ENCODE measurements around the gene RGP1. TPM values are rescaled to one million over a fixed set of nuclear protein-coding genes. Genes with fewer than 3 reads are reported as not detected.
A peak's percentile ranks its signal among the peaks of the same experiment; 100 is the strongest.

Gene RGP1
- total RNA-seq, 1 donor from 2014 or later, result 27.2 TPM

GRCh38 chr9:35756275-35757225 is 7.5 kb downstream of the RGP1 start:
- Histone ChIP-seq H3K9ac (ENCODE audit: low read length) (peak overlapping the region; percentile 68), H3K27me3 (ENCODE audit: insufficient read depth, low read length) (no peaks in the 10 kb centered on the region), H3K27ac (ENCODE audit: low read depth, low read length) (no peak overlapping the region), H3K9me3 (ENCODE audit: insufficient read depth, low read depth, low read length) (no peaks in the 10 kb centered on the region), H2AFZ (ENCODE audit: low read depth, low read length) (peak overlapping the region; percentile 61), H4K20me1 (ENCODE audit: insufficient read depth, low read length) (peaks cover 19% of the 10 kb centered on the region), H3K36me3 (ENCODE audit: insufficient read depth, low read length) (peaks cover 16% of the 10 kb centered on the region), H3K4me1 (ENCODE audit: insufficient read depth, low read length) (peaks cover 29% of the 10 kb centered on the region), H3K4me3 (ENCODE audit: insufficient read depth, low read depth, low read length) (peak overlapping the region; percentile 52), H3K79me2 (ENCODE audit: insufficient read depth, low read length) (no peaks in the 10 kb centered on the region), H3K4me2 (ENCODE audit: low read length) (peak overlapping the region; percentile 93)
- peak overlapping the region; percentile 91 for H3K4me3 Mint-ChIP-seq (ENCODE audit: unreplicated experiment)
- H3K36me3 Mint-ChIP-seq (ENCODE audit: low read depth, unreplicated experiment), result peaks cover 18% of the 10 kb centered on the region
- TF ChIP-seq, protein P1, sequence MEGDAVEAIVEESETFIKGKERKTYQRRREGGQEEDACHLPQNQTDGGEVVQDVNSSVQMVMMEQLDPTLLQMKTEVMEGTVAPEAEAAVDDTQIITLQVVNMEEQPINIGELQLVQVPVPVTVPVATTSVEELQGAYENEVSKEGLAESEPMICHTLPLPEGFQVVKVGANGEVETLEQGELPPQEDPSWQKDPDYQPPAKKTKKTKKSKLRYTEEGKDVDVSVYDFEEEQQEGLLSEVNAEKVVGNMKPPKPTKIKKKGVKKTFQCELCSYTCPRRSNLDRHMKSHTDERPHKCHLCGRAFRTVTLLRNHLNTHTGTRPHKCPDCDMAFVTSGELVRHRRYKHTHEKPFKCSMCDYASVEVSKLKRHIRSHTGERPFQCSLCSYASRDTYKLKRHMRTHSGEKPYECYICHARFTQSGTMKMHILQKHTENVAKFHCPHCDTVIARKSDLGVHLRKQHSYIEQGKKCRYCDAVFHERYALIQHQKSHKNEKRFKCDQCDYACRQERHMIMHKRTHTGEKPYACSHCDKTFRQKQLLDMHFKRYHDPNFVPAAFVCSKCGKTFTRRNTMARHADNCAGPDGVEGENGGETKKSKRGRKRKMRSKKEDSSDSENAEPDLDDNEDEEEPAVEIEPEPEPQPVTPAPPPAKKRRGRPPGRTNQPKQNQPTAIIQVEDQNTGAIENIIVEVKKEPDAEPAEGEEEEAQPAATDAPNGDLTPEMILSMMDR (IDR thresholded peaks at IDR 0.05; ENCODE audit: insufficient read depth, low read depth, low read length), result peak; percentile 25
- TF ChIP-seq EZH2 (IDR thresholded peaks at IDR 0.05; ENCODE audit: insufficient read depth, low read length), result no peak
- DNase-seq (ENCODE audit: low read depth), result no peak
- H3K27ac Mint-ChIP-seq (ENCODE audit: unreplicated experiment), result peak overlapping the region; percentile 92
- H3K27me3 Mint-ChIP-seq (ENCODE audit: low read depth, unreplicated experiment), result no peaks in the 10 kb centered on the region
- H3K4me1 Mint-ChIP-seq (ENCODE audit: low read depth, unreplicated experiment), result peaks cover 10% of the 10 kb centered on the region
- no peaks in the 10 kb centered on the region for H3K9me3 Mint-ChIP-seq (ENCODE audit: unreplicated experiment)
- no peak for FAIRE-seq

- Histone ChIP-seq H3K4me3 (ENCODE audit: insufficient read depth, low read depth, low read length) (peak overlapping the region; percentile 52), H3K36me3 (ENCODE audit: insufficient read depth, low read length) (peaks cover 14% of the 10 kb centered on the region), H3K27me3 (ENCODE audit: insufficient read depth, low read length) (no peaks in the 10 kb centered on the region), H4K20me1 (ENCODE audit: insufficient read depth, low read length) (peaks cover 13% of the 10 kb centered on the region), H3K4me1 (ENCODE audit: insufficient read depth, low read length) (peaks cover 29% of the 10 kb centered on the region), H3K27ac (ENCODE audit: low read depth, low read length) (no peak overlapping the region), H2AFZ (ENCODE audit: low read depth, low read length) (peak overlapping the region; percentile 39), H3K9me3 (ENCODE audit: insufficient read depth, low read depth, low read length) (no peaks in the 10 kb centered on the region), H3K4me2 (ENCODE audit: low read length) (peak overlapping the region; percentile 93), H3K9ac (ENCODE audit: low read length) (peak overlapping the region; percentile 68), H3K79me2 (ENCODE audit: insufficient read depth, low read length) (no peaks in the 10 kb centered on the region)
- Mint-ChIP-seq H3K9me3 (ENCODE audit: unreplicated experiment) (no peaks in the 10 kb centered on the region), H3K4me1 (ENCODE audit: low read depth, unreplicated experiment) (peaks cover 10% of the 10 kb centered on the region), H3K36me3 (ENCODE audit: low read depth, unreplicated experiment) (peaks cover 15% of the 10 kb centered on the region), H3K27me3 (ENCODE audit: low read depth, unreplicated experiment) (no peaks in the 10 kb centered on the region), H3K4me3 (ENCODE audit: unreplicated experiment) (peak overlapping the region; percentile 91), H3K27ac (ENCODE audit: unreplicated experiment) (peak overlapping the region; percentile 88)
- FAIRE-seq, result no peak
- TF ChIP-seq EZH2 (IDR thresholded peaks at IDR 0.05; ENCODE audit: insufficient read depth, low read length), result no peak
- TF ChIP-seq, protein P1 (IDR thresholded peaks at IDR 0.05; ENCODE audit: insufficient read depth, low read depth, low read length), result no peak
- DNase-seq (ENCODE audit: low read depth), result no peak
Observed at GRCh38 chr9:35757226-35757891, 8.3 kb downstream of the RGP1 start.

Measured in astrocyte (in vitro differentiated cells and primary cell).